ENCODE data around the gene INTS6L.
"Not testable (repeated sequence)": the region's sequence is repeated elsewhere in the genome, so short reads cannot be mapped to it uniquely, and the experiment has no call there.

INTS6L gene

DNA sequence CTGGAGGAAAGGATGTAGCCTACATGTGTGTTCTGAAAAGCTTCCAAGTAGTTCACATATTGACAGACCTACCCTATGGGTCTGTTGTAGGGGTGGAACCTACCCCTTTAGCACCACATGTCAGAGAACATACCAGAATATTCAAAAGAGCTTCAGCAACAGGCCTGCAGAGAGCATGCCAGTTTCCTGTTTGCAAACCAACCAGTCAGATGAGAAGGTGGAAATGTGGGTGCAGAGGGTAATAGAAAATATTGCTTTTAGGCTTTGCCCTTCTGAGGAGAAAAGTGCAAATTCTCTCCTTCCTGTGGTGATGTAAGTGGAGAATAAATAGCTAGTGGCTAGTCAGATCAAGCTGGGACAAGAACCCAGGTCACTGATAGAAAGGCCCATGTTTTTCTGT, 16.4 kb downstream of the INTS6L start:
- Mint-ChIP-seq H3K36me3 (no peaks in the 10 kb centered on the region), H3K27ac (no peak overlapping the region), H3K9me3 (no peaks in the 10 kb centered on the region), H3K27me3 (no peaks in the 10 kb centered on the region), H3K4me3 (no peak overlapping the region), H3K4me1 (peaks cover 5 to 18% of the 10 kb centered on the region in 2 donors)
- no peak for DNase-seq
- ATAC-seq (replicated peaks): peak; percentile 23 to 38

- H3K27ac Mint-ChIP-seq: no peak overlapping the region
- H3K36me3 Mint-ChIP-seq: peaks cover 0 to 4% of the 10 kb centered on the region in 2 donors
- peaks cover 14 to 28% of the 10 kb centered on the region in 2 donors for H3K4me1 Mint-ChIP-seq
- H3K9me3 Mint-ChIP-seq: no peaks in the 10 kb centered on the region
- DNase-seq (no peak), ATAC-seq (replicated peaks) (no peak)
- no peaks in the 10 kb centered on the region for H3K27me3 Mint-ChIP-seq
- H3K4me3 Mint-ChIP-seq: no peak overlapping the region
Observed at GRCh38 chrX:135541351-135541750, 20.9 kb downstream of the INTS6L start.

- H3K27me3 Mint-ChIP-seq: no peaks in the 10 kb centered on the region
- H3K4me1 Mint-ChIP-seq: peaks cover 8 to 22% of the 10 kb centered on the region in 2 donors
- peaks cover 0 to 7% of the 10 kb centered on the region in 2 donors for H3K36me3 Mint-ChIP-seq
- no peaks in the 10 kb centered on the region for H3K9me3 Mint-ChIP-seq
- H3K27ac Mint-ChIP-seq: no peak overlapping the region
- DNase-seq: no peak
- H3K4me3 Mint-ChIP-seq: no peak overlapping the region
- no peak for ATAC-seq (replicated peaks)
Observed at GRCh38 chrX:135543172-135543571, 22.7 kb downstream of the INTS6L start.

DNA sequence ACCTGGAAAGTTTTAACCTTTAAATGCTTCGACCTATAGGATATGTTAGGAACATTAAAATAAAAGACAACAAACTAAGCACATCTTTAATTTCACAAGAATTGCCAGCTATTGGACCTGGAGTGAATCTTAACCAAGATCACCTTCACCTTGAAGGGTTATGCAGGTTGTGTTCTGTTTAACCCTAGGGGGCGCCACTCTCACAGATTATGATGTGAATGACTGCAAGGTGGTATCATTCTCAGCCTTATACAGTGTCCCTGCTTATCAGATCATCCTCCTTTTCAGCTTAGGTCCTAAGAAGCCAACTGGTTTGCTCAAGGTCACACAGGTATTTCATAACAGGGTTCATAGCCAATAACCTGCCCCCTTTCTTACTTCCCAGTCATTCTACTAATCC, 23.5 kb downstream of the INTS6L start:
- Mint-ChIP-seq H3K4me1 (peaks cover 8 to 22% of the 10 kb centered on the region in 2 donors), H3K9me3 (no peaks in the 10 kb centered on the region), H3K27ac (no peak overlapping the region), H3K27me3 (no peaks in the 10 kb centered on the region), H3K36me3 (peaks cover 0 to 7% of the 10 kb centered on the region in 2 donors), H3K4me3 (peak overlapping the region in 1 of 2 donors; percentile 42)
- DNase-seq (no peak), ATAC-seq (replicated peaks) (peak; percentile 55 to 60)

GRCh38 chrX:135544338-135544948, 24.0 kb downstream of the INTS6L start:
- no peak overlapping the region for H3K27ac Mint-ChIP-seq
- peaks cover 0 to 7% of the 10 kb centered on the region in 2 donors for H3K36me3 Mint-ChIP-seq
- H3K4me1 Mint-ChIP-seq: peaks cover 8 to 22% of the 10 kb centered on the region in 2 donors
- peak overlapping the region in 1 of 2 donors; percentile 42 for H3K4me3 Mint-ChIP-seq
- no peak for DNase-seq
- H3K9me3 Mint-ChIP-seq: no peaks in the 10 kb centered on the region
- H3K27me3 Mint-ChIP-seq: no peaks in the 10 kb centered on the region
- ATAC-seq (replicated peaks): peak; percentile 68 to 74

- H3K9me3 Mint-ChIP-seq: no peaks in the 10 kb centered on the region
- H3K36me3 Mint-ChIP-seq: peaks cover 5 to 17% of the 10 kb centered on the region in 2 donors
- peaks cover 8 to 21% of the 10 kb centered on the region in 2 donors for H3K4me1 Mint-ChIP-seq
- DNase-seq (no peak), ATAC-seq (replicated peaks) (no peak)
- H3K27me3 Mint-ChIP-seq: no peaks in the 10 kb centered on the region
- H3K27ac Mint-ChIP-seq: no peak overlapping the region
- H3K4me3 Mint-ChIP-seq: no peak overlapping the region
Observed at GRCh38 chrX:135547767-135548166, 27.3 kb downstream of the INTS6L start.

GRCh38 chrX:135549519-135549918, 29.1 kb downstream of the INTS6L start:
- no peak for DNase-seq
- H3K9me3 Mint-ChIP-seq: no peaks in the 10 kb centered on the region
- ATAC-seq (replicated peaks): no peak
- no peak overlapping the region for H3K27ac Mint-ChIP-seq
- peaks cover under 1 to 3% of the 10 kb centered on the region in 2 donors for H3K4me1 Mint-ChIP-seq
- no peak overlapping the region for H3K4me3 Mint-ChIP-seq
- peaks cover 5 to 13% of the 10 kb centered on the region in 2 donors for H3K36me3 Mint-ChIP-seq
- H3K27me3 Mint-ChIP-seq: no peaks in the 10 kb centered on the region

DNA sequence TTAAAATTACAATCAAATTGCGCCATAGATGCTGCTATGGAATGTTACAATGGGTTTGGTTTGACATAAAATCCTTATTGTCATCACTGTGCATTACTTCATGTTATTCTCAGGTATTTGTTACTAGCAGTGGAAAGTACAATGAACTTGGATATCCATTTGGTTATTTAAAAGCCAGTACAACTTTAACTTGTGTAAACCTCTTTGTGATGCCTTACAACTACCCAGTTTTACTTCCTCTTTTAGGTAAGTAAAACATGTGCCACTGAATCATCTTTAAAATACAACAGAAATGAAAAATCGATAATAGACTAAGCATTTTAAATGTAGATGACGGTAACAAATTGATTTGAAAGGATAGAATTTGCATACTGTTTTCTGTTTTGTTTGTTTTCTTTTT, 35.6 kb downstream of the INTS6L start:
- H3K36me3 Mint-ChIP-seq: peaks cover 4 to 21% of the 10 kb centered on the region in 2 donors
- H3K27me3 Mint-ChIP-seq: no peaks in the 10 kb centered on the region
- H3K9me3 Mint-ChIP-seq: no peaks in the 10 kb centered on the region
- no peak overlapping the region for H3K27ac Mint-ChIP-seq
- DNase-seq (no peak), ATAC-seq (replicated peaks) (peak; percentile 53 to 61)
- H3K4me3 Mint-ChIP-seq: no peak overlapping the region
- peaks cover 2 to 5% of the 10 kb centered on the region in 2 donors for H3K4me1 Mint-ChIP-seq

- Mint-ChIP-seq H3K4me3 (no peak overlapping the region), H3K9me3 (no peaks in the 10 kb centered on the region), H3K27ac (no peak overlapping the region), H3K4me1 (peaks cover 2 to 5% of the 10 kb centered on the region in 2 donors), H3K36me3 (peaks cover 4 to 16% of the 10 kb centered on the region in 2 donors), H3K27me3 (no peaks in the 10 kb centered on the region)
- ATAC-seq (replicated peaks) (no peak), DNase-seq (no peak)
Observed at GRCh38 chrX:135557344-135557743, 36.9 kb downstream of the INTS6L start.

- ATAC-seq (replicated peaks) (no peak), DNase-seq (no peak)
- H3K36me3 Mint-ChIP-seq: peaks cover 3 to 14% of the 10 kb centered on the region in 2 donors
- no peak overlapping the region for H3K27ac Mint-ChIP-seq
- no peaks in the 10 kb centered on the region for H3K9me3 Mint-ChIP-seq
- H3K4me1 Mint-ChIP-seq: no peaks in the 10 kb centered on the region
- H3K4me3 Mint-ChIP-seq: no peak overlapping the region
- no peaks in the 10 kb centered on the region for H3K27me3 Mint-ChIP-seq
Observed at GRCh38 chrX:135572436-135572835, 52.0 kb downstream of the INTS6L start.

- H3K9me3 Mint-ChIP-seq: no peaks in the 10 kb centered on the region
- no peak overlapping the region for H3K27ac Mint-ChIP-seq
- ATAC-seq (replicated peaks): no peak
- peaks cover 0 to 6% of the 10 kb centered on the region in 2 donors for H3K27me3 Mint-ChIP-seq
- DNase-seq: no peak
- H3K4me3 Mint-ChIP-seq: no peak overlapping the region
- peaks cover 0 to 2% of the 10 kb centered on the region in 2 donors for H3K4me1 Mint-ChIP-seq
- peaks cover 11 to 12% of the 10 kb centered on the region in 2 donors for H3K36me3 Mint-ChIP-seq
Observed at GRCh38 chrX:135581496-135581895, 61.0 kb downstream of the INTS6L start.

DNA sequence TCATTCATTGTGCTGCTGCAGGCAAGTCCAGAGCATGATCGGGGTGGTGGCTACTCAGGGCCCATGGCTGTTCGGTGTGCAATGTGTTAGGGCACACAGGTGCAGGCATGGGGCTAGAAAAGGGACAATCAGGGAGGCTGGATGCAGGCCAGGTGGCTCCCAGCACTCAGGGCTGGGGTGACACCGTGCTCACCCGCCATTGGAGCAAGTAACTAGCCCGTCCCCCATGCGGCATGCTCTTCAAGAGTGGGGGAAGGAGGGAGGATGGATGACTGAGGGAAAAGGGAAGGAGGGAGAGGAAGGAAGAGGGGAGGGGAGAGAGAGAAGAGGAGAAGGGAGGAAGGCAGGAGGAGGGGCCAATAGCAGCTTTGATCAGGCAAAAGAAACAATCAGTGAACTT, 64.7 kb downstream of the INTS6L start:
- Mint-ChIP-seq H3K4me1 (peaks cover 0 to 2% of the 10 kb centered on the region in 2 donors), H3K36me3 (peaks cover 0 to 2% of the 10 kb centered on the region in 2 donors)

DNA sequence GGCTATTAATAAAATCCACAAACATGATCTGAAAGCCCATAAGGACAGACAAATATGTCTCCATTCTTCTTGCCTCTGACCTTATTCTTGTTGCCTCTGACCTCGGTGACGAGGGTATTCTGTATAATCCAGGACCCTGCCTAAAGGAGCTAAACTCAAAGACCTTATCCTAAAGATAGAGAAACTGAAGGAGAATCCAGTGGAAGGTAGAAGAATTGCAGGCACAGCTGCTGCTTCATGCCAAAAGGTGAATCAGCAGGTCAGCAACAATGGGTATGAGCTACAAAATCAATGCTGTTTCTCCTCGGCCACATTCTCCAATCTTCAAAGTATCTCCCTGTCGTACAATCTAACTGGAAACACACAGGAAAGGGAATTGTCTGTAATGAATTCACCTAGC, 71.4 kb downstream of the INTS6L start:
- Mint-ChIP-seq H3K36me3 (no peaks in the 10 kb centered on the region), H3K4me1 (no peaks in the 10 kb centered on the region), H3K27me3 (peaks cover 5 to 12% of the 10 kb centered on the region in 2 donors), H3K4me3 (no peak overlapping the region), H3K9me3 (peaks cover 2 to 4% of the 10 kb centered on the region in 2 donors), H3K27ac (no peak overlapping the region)
- ATAC-seq (replicated peaks): no peak
- no peak for DNase-seq

More for the DNA sequence above, 64.7 kb downstream of the INTS6L start:
- no peak overlapping the region for H3K4me3 Mint-ChIP-seq
- H3K27me3 Mint-ChIP-seq: peaks cover 0 to 6% of the 10 kb centered on the region in 2 donors
- no peak for ATAC-seq (replicated peaks)
- DNase-seq: no peak
- no peak overlapping the region for H3K27ac Mint-ChIP-seq
- no peaks in the 10 kb centered on the region for H3K9me3 Mint-ChIP-seq

DNA sequence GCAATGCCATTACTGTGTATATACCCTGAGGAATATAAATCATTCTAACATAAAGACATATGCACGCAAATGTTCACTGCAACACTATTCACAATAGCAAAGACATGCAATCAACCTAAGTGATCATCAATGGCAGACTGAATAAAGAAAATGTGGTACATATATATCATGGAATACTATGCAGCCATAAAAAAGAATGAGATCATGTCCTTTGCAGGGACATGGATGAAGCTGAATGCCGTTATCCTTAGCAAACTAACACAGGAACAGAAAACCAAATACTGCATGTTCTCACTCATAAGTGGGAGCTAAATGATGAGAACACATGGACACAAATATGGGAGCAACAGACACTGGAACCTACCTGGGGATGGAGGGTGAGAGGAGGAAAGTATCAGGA, 73.6 kb downstream of the INTS6L start:
- H3K4me1 Mint-ChIP-seq; ATAC-seq (replicated peaks); H3K9me3 Mint-ChIP-seq; H3K27ac Mint-ChIP-seq; DNase-seq; H3K4me3 Mint-ChIP-seq; H3K36me3 Mint-ChIP-seq: not testable (repeated sequence)
- peaks cover 5 to 12% of the 10 kb centered on the region in 2 donors for H3K27me3 Mint-ChIP-seq

- not testable (repeated sequence) for H3K27ac Mint-ChIP-seq; H3K9me3 Mint-ChIP-seq; H3K36me3 Mint-ChIP-seq; H3K4me1 Mint-ChIP-seq; H3K4me3 Mint-ChIP-seq; ATAC-seq (replicated peaks); DNase-seq
- peaks cover 5 to 12% of the 10 kb centered on the region in 2 donors for H3K27me3 Mint-ChIP-seq
Observed at GRCh38 chrX:135594453-135594852, 74.0 kb downstream of the INTS6L start.
